Thyroid gland (tissue), 4 donors: ENCODE measurements around the gene CUL3.

Source experiments
- CTCF ChIP-seq, 6 experiments: fragments of 200-600 bp in 3 of 6; fragments of 450-650 bp in 3 of 6; sonication (generic) in 3 of 6; IDR thresholded peaks; one replicate each; pipeline ENCODE4 v1.5.1; 2016 to 2019; ENCODE audit warnings: antibody characterized with exemption in 6 of 6, mild to moderate bottlenecking in 2 of 6, inconsistent platforms in 1 of 6, moderate library complexity in 1 of 6
- POLR2A ChIP-seq, 2 donors: fragments of 450-650 bp; IDR thresholded peaks; one replicate each; pipeline ENCODE4 v1.6.1; 2017; ENCODE audit warnings: antibody characterized with exemption in 2 of 2, mild to moderate bottlenecking in 2 of 2, moderate library complexity in 1 of 2

- TF ChIP-seq CTCF (IDR thresholded peaks at IDR 0.05) (no peak), POLR2A (IDR thresholded peaks at IDR 0.05) (no peak)
Measured at GRCh38 chr2:224551693-224552092, 33.5 kb downstream of the CUL3 start.
